HEK293 (cell line): ENCODE measurements around the gene FKRP.

ENCODE experiments used
- SALL2 ChIP-seq: fragments of 450-650 bp; formaldehyde crosslinking; IDR thresholded peaks from 2 replicates; pipeline ENCODE4 v1.5.0; 2017; ENCODE audit warnings: missing biosample characterization, mild to moderate bottlenecking, missing genetic modification characterization, borderline replicate concordance
- YY1 ChIP-seq: fragments of 450-650 bp; formaldehyde crosslinking; IDR thresholded peaks from 2 replicates; pipeline ENCODE4 v1.5.1; 2018; ENCODE audit warnings: missing biosample characterization, missing genetic modification characterization
- ZNF202 ChIP-seq: fragments of 450-650 bp; formaldehyde crosslinking; IDR thresholded peaks from 2 replicates; pipeline ENCODE4 v1.5.1; 2016; ENCODE audit warnings: missing biosample characterization, missing genetic modification characterization, borderline replicate concordance
- TF ChIP-seq, protein P1 (sequence below): fragments of 450-650 bp; formaldehyde crosslinking; IDR thresholded peaks from 2 replicates; pipeline ENCODE4 v1.5.1; 2016; ENCODE audit warnings: missing biosample characterization, missing genetic modification characterization
- TF ChIP-seq, protein P2 (sequence below): fragments of 450-650 bp; formaldehyde crosslinking; IDR thresholded peaks from 2 replicates; pipeline ENCODE4 v1.5.1; 2016; ENCODE audit warnings: missing biosample characterization, missing genetic modification characterization

DNA sequence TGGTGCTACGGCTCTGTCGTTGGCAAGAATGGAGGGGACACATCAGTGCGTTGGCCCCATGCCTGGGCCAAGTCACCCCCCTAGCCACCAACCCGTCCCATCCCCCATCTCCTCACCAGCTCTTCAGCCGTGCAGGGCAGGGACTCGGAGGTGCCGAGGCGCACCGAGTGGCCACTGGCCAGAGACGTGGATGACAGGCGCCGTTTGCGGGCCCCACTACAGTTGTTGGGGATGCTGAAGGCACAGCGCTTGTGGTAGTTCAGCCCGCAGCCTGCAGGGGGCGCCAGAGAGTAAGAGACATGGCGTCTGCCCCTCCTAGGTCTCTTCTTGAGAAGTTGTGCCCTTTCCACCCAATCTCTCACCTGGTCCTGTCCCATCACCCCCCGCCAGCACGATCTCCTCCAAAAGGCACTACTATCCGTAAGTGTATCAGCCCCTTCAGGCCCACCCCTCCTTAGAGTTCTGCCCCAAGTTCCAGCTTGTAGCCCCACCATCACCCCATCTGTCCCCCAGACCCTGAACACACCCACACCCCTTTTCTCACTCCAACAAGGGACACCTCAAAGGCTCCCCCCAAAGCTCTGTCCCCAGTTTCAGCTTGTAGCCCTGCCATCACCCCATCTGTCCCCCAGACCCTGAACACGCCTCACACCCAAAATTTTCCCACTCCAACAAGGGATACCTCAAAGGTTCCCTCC lies 41.3 kb upstream of the FKRP start:
- TF ChIP-seq, protein P1, sequence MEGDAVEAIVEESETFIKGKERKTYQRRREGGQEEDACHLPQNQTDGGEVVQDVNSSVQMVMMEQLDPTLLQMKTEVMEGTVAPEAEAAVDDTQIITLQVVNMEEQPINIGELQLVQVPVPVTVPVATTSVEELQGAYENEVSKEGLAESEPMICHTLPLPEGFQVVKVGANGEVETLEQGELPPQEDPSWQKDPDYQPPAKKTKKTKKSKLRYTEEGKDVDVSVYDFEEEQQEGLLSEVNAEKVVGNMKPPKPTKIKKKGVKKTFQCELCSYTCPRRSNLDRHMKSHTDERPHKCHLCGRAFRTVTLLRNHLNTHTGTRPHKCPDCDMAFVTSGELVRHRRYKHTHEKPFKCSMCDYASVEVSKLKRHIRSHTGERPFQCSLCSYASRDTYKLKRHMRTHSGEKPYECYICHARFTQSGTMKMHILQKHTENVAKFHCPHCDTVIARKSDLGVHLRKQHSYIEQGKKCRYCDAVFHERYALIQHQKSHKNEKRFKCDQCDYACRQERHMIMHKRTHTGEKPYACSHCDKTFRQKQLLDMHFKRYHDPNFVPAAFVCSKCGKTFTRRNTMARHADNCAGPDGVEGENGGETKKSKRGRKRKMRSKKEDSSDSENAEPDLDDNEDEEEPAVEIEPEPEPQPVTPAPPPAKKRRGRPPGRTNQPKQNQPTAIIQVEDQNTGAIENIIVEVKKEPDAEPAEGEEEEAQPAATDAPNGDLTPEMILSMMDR (tag by site-specific recombination) = peak; percentile 91
- TF ChIP-seq, protein P2, sequence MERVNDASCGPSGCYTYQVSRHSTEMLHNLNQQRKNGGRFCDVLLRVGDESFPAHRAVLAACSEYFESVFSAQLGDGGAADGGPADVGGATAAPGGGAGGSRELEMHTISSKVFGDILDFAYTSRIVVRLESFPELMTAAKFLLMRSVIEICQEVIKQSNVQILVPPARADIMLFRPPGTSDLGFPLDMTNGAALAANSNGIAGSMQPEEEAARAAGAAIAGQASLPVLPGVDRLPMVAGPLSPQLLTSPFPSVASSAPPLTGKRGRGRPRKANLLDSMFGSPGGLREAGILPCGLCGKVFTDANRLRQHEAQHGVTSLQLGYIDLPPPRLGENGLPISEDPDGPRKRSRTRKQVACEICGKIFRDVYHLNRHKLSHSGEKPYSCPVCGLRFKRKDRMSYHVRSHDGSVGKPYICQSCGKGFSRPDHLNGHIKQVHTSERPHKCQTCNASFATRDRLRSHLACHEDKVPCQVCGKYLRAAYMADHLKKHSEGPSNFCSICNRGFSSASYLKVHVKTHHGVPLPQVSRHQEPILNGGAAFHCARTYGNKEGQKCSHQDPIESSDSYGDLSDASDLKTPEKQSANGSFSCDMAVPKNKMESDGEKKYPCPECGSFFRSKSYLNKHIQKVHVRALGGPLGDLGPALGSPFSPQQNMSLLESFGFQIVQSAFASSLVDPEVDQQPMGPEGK = no peak
- TF ChIP-seq ZNF202 (tag by site-specific recombination) = no peak
- TF ChIP-seq YY1 (tag by site-specific recombination) = no peak
- no peak for TF ChIP-seq SALL2
